ENCODE results near the gene RAD54L. TPM values are rescaled to one million over a fixed set of nuclear protein-coding genes. Genes with fewer than 3 reads are reported as not detected.
"Not testable (repeated sequence)": the region's sequence is repeated elsewhere in the genome, so short reads cannot be mapped to it uniquely, and the experiment has no call there.

Gene RAD54L
- total RNA-seq, 3 donors from 2014 or later: 1.8 to 4.9 TPM; not detected in 1

- H3K27ac ChIP-seq; DNase-seq (ENCODE audit: low spot score in 2 of 2); H3K36me3 ChIP-seq; H3K27me3 ChIP-seq; H3K4me3 ChIP-seq; H3K4me1 ChIP-seq; intact Hi-C loops (cut with DNase I; ENCODE audit: low total_unique reads); H3K9me3 ChIP-seq: not testable (repeated sequence)
Observed at GRCh38 chr1:46322191-46322590, 74.6 kb downstream of the RAD54L start.

GRCh38 chr1:46325285-46326076 is 77.9 kb downstream of the RAD54L start:
- H3K4me1 ChIP-seq; H3K4me3 ChIP-seq; H3K27ac ChIP-seq; H3K36me3 ChIP-seq; DNase-seq (ENCODE audit: low spot score in 2 of 2); intact Hi-C loops (cut with DNase I; ENCODE audit: low total_unique reads); H3K27me3 ChIP-seq; H3K9me3 ChIP-seq: not testable (repeated sequence)

Other genes starting within 250 kb of the RAD54L start
- gene PIK3R3, start 115.1 kb upstream of the RAD54L start, total RNA-seq: 10 to 100 TPM; 17.9 to 80.3 (median 46.8) TPM
- 10 to 100 TPM in 1 of 3 donors, 1 to 10 TPM in 1, under 1 TPM in 1; 0.48 to 26.2 (median 8.9) TPM for gene TSPAN1, start 72.7 kb upstream of the RAD54L start, total RNA-seq
- not detected for gene P3R3URF, start 71.3 kb upstream of the RAD54L start, total RNA-seq
- gene POMGNT1, start 49.3 kb upstream of the RAD54L start, total RNA-seq: 10 to 100 TPM; 37.6 to 47.4 (median 42.3) TPM
- gene LURAP1, start 44.4 kb upstream of the RAD54L start, total RNA-seq: 1 to 10 TPM; 2.7 to 5.9 (median 4.2) TPM
- gene LRRC41, start 55.9 kb downstream of the RAD54L start, total RNA-seq: 10 to 100 TPM; 60.0 to 85.5 (median 69.2) TPM
- gene UQCRH, start 55.9 kb downstream of the RAD54L start, total RNA-seq: 100 to 1,000 TPM; 300 to 334 (median 301) TPM
- 10 to 100 TPM; 17.1 to 26.8 (median 22.9) TPM for gene NSUN4, start 93.0 kb downstream of the RAD54L start, total RNA-seq
- 10 to 100 TPM; 18.1 to 58.7 (median 38.3) TPM for gene FAAH, start 146.6 kb downstream of the RAD54L start, total RNA-seq
- not detected for gene DMBX1, start 242.1 kb downstream of the RAD54L start, total RNA-seq

Data from breast epithelium (tissue), 4 donors.